NCI-H446 (cell line): ENCODE results near the gene RIMBP2.

Source experiments
- DNase-seq, 2 experiments: peaks; one replicate each; lab custom pipeline; 2025; lab: John Stamatoyannopoulos, UW

RIMBP2 gene

DNA sequence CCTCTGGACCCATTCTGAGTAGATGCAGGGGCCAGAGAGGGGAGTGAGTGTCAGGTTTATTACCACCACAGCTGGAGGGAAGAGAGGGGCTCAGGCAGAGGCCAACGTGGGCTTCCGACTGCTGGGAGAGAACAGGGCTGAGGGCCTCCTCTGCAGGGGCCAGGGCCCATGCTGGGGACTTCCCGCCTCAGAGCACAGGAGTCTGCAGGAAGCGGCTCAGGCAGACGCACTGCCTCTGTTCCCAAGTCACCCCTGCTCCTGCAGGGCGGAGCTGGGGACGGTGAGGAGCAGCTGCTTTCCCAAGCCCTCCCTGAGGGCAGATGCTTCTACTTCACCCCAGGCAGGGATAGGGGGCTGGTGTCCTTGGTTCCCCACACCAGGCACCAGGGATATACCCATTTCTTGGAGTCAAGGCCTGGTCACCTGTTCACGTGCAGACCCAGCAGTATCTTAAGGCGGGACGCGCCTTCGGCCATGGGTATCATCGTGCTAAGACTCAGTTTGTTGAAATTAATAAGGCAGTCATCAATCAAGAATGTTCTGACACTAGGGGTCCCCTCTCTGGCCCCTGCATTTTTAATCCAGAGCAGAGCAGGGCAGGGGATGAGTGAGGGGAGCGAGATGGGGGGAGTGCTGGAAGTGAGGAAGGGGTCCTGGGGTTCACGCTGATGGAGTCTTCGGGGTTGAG is 278.4 kb downstream of the RIMBP2 start:
- DNase-seq, result no peak

DNA sequence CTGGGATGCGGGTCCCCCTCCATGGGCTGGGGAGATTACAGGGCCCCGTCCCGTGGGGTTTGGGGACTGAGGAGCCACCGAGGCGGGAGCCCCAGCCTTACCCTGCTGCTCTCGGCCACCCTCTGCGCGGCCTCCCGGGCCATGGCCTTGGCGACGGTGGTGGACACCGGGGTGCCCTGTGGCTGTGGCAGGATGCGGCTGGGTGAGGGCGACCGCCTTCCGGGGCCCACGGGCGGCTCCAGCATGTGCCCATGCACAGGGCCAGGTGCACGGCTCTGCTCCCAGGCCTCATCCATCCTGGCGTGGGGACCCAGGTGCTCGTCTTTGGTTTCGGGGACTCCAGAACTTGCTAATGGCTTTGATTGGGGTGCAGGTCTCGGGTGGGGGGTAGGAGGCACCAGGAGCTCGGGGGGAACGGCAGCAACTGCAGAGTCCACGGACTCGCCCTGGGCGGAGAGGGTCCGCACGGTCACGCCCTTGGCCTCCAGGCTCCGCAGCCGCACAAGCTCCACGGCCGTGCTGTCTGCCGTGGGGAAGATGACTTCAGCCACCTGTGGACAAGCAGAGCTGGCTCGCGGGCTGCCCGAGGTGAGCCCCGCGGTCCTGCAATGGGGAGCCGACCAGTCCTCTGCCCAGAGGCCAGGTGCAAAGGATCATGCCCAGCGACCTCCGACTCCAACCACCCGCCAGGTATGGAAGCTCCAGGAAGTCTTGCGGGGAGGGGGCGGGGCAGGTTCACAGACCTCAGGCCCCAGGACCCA is 279.2 kb downstream of the RIMBP2 start:
- DNase-seq, result no peak

DNA sequence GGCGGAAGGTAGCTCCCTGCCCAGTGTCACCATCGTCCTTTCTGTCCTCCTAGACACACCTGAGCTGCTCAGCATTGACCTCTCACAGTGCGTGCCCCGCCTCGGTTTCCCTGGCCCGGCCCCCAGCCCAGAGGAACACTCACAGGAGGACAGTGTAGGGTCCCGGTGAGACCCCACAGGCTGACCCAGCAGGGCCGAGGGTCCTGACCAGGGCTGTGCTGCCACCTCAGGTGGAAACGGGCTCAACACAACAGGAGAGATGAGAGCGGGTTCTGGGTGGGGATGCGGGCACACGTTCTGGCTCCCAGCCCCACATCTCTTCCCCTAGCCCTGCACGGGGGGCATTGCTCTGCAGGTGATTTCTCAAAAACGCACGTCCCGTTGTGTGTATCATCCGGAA is 280.3 kb downstream of the RIMBP2 start:
- DNase-seq, result no peak

DNA sequence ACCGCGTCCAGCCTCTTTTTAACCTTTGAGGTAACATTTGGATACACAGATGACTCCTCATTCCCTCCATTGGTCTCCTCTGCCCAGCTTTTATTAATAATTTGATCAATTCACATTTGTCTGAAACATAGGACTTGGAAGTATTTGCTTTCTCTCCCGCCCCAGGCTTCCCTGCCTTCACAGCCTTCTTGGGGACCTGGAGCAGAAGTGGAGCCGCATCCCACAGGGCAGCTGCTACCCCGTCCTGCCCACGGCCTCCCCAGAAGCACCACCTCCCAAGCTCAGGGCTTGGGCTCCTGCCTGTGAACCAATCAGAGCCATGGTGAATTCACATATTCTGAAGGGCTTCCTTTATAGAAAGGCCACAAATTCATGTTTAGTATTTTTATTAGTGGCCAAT is 280.8 kb downstream of the RIMBP2 start:
- DNase-seq, result no peak

DNA sequence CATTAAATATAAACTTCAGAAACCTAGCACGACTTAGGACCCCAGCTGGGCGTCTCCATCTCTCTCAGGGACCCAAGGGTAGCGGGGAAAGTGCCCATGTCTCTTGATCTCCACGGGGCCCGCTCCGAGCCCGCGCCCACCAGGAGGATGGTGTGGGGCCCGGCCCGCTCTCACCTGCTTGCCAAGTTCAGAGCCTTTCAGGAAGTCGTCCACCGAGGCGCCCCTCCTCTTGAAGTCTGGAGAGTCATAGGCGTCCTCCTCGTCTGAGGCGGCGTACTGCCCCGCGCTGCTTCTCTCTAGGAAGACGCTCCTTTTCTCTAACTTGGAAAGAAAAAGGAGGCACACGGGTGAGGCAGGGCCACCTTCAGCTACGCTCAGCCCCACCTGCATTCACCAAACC is 281.5 kb downstream of the RIMBP2 start:
- DNase-seq, result no peak

- DNase-seq, result no peak
Observed at GRCh38 chr12:130433834-130434233, 282.3 kb downstream of the RIMBP2 start.

GRCh38 chr12:130433411-130433810 is 282.7 kb downstream of the RIMBP2 start:
- no peak for DNase-seq

- no peak for DNase-seq
Observed at GRCh38 chr12:130431176-130431575, 284.9 kb downstream of the RIMBP2 start.

DNA sequence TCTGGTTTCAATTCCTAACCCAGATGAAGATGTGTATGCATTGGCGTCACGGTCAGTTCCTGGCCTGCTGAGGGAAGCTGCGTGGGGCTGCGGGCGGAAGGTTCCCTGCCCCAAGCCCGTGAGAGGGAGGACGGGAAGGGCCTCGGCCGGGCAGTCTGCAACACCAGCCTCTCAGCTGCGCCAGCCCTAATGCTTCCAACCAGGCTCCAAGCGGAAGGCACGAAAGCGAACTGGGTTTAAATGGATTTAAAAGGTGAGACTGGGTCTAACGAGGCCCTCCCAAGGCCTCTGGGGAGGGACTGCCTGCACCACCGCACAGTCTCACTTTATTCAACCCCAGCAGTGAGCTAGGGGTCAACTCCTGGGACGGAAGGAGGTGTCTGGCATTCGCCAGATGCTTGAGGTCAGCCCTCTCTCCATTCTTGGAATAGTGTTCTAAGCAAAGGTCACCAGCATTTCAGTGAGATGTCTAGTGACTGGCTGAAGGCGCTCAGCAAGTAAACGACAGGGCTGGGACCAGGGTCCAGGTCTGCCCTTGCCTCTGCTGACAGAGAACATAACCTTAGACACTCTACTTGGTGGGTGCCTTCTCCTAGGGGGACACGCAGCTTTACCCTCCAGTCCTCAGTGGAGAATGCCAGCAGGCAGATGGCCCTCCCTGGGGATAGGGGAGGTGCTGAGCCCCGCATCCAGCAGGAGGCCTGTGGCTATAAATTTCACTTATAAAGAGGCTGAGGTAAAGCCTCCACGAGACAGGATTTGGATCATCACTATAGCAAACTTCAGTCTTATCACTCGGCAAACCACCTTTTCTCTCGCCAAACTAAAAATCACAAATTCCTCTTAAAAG is 286.2 kb downstream of the RIMBP2 start:
- DNase-seq, result no peak

- DNase-seq, result no peak
Observed at GRCh38 chr12:130428116-130428515, 288.0 kb downstream of the RIMBP2 start.

- DNase-seq, result no peak
Observed at GRCh38 chr12:130427381-130427887, 288.7 kb downstream of the RIMBP2 start.

DNA sequence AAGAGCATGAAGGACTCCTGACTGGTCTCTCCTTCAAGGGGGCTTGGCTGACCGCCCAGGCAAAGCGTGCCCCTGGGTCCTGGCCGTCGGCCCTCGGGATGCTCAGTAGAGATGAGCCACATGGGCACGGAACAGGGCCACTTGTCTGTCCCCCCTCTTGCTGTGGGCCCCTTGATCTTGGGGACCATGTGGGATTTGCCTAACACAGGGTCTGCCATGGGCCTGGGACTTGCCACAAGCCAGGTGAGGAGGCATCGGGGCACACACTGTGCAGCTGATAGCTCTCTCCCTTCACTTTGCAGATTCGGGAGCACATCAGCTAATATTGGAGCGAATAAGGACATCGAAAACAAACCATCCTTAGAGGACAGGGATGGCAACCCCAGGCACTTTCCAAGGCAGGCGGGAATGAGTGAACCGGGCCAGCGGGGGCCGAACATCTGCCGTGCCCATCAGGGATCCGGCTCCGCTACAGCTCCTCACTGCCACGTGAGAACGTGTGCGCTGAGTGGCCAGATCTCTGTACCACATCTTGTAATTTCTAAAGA is 290.3 kb downstream of the RIMBP2 start:
- DNase-seq, result no peak

GRCh38 chr12:130424858-130425697 is 291.0 kb downstream of the RIMBP2 start:
- no peak for DNase-seq

DNA sequence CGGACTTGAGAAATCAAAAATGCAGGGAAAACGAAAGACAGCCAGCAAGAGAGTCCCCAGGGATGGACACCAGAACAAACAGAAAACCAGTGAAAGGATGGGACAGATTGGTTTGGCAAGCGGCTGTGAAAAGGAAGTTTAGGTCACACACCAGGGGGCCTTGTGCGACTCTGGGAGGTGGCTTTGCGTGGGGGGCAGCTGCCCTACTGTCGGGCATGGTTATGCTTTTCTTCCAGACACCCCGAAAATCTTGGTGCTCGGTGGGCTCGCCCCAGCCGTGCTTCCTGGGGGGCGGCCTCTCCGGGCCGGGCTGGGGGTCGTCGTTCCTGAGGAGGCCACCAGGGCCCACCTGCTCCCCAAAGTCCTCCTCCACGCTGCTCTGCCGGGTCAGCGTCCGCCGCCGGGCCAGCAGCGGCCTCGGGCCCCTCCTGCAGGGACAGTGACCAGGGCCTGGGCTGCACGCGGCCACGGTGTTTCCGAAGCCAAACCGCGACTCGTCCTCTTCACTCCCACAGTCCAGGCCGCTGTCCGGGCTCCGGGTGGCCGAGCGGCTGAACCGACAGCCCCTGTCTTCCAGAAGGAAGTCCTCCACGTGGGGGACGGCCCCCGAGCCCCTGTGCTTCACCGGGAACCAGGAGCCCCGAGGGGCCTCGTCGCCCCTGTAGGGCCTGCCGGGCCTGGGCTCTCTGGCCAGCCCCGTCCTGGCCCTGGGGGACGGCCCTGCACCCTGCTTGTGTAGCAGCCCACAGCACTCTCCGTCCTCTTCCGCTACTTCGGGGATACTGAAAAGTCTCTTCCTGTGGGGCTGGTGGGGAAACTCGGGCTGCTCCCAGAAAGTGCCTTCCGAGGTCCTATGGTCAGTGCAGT is 291.9 kb downstream of the RIMBP2 start:
- no peak for DNase-seq

DNA sequence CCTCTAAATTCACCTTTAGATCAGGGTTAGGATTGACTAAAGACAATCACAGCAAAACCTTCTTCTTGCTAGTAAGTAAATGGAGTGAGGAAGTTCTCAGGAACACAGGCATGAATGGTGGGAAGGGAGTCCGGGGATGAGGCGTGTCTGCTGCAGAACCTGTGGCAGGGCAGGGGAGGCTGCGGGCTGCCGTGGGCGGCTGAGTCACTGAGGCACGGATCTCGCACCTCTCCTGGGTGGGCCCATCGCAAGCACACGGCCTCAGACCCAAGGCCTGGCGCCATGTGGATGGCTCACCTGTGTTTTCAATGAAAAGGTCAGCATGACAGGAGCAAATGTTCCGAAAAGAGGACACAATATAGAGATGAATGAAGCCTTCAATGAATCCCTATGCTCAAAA is 293.0 kb downstream of the RIMBP2 start:
- no peak for DNase-seq

GRCh38 chr12:130422676-130423075 is 293.4 kb downstream of the RIMBP2 start:
- no peak for DNase-seq

DNA sequence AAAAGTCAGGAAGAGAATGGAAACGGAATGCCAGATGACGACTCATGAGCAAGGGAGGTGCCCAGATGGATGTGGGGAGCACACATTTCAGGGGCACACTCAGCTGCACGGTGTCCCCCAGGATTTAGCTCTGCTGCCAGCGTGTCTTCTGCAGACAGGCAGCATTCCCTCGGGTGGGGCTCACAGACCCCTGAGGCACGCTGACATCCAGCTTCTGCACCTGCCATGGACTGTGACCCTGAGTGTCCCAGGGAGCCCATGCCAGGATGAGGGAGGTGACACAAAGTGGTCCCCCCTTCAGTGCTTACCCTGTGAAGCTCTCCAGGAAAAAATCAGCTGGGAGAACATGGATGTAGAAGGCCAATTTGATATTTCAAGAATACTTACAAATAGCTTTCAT is 294.2 kb downstream of the RIMBP2 start:
- no peak for DNase-seq

DNA sequence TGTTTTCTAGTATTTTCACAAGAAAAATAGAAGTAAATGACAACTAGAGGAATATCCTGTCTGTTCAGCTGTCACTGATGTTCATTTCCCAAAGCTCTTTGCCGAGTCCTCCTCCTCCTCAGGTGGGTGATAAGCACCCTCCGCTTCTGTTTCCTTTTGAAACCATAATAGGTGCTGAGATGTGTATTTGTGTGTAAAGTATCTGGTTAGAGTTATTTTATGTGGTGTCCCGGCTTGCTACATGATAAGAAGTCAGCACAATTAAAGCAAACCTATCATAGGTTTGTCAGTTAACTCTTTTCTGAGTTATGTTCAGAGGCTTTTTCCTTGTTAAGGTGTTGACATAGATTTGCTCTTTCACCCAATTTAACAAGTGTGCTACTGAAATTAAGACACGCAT is 296.0 kb downstream of the RIMBP2 start:
- DNase-seq, result no peak

GRCh38 chr12:130419116-130419515 is 297.0 kb downstream of the RIMBP2 start:
- no peak for DNase-seq

- DNase-seq, result no peak
Observed at GRCh38 chr12:130418251-130418650, 297.8 kb downstream of the RIMBP2 start.
